GM18499 (cell line): ENCODE results near the gene BTBD9.

Experiments used
- ATAC-seq: cut with Tn5 transposase; IDR thresholded peaks from one replicate; pipeline ENCODE4 v1.9.1; 2021; ENCODE audit warnings: moderate number of reproducible peaks; ENCODE audit not compliant: insufficient read depth, unreplicated experiment

BTBD9 gene

GRCh38 chr6:38514399-38514798, 125.3 kb downstream of the BTBD9 start:
- ATAC-seq: no peak

- no peak for ATAC-seq
These were observed 127.5 kb downstream of the BTBD9 start for GRCh38 chr6:38512211-38512610.

DNA sequence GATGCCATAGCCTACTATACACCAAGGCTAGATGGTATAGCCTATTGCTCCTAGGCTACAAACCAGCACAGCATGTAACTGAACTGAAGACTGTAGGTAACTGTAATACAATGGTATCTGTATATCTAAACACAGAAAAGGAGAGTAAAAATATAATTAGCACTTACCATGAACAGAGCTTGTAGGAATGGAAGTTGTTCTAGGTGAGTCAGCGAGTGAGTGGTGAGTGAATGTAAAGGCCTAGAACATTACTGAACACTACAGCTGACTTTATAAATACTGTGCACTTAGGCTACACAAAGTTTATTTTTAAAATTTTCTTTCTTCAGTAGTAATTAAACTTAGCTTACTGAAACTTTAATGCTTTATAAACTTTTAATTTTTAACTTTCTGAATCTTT, 129.5 kb downstream of the BTBD9 start:
- ATAC-seq: no peak

GRCh38 chr6:38509713-38510112, 130.0 kb downstream of the BTBD9 start:
- ATAC-seq: no peak

- no peak for ATAC-seq
These were observed 130.8 kb downstream of the BTBD9 start for GRCh38 chr6:38508894-38509293.

DNA sequence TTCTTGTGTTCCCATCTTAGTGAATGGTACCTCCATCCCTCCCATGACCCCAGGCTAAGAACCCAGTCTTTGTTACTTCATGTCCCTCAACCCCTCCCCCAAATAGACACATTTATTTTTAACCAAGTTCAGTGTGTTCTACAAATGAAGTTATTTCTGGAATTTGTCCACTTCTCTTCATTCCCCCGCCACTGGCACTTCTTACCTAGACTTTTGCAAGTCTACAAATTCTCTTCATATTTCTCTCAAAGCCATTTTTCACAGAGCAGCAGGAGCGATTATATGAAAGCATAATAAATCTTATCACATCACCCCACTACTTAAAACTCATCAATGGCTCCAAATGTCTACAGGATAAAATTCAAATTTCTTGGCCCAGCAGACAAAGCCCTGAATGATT, 131.4 kb downstream of the BTBD9 start:
- no peak for ATAC-seq

- ATAC-seq: no peak
These were observed 132.6 kb downstream of the BTBD9 start for GRCh38 chr6:38507173-38507572.

DNA sequence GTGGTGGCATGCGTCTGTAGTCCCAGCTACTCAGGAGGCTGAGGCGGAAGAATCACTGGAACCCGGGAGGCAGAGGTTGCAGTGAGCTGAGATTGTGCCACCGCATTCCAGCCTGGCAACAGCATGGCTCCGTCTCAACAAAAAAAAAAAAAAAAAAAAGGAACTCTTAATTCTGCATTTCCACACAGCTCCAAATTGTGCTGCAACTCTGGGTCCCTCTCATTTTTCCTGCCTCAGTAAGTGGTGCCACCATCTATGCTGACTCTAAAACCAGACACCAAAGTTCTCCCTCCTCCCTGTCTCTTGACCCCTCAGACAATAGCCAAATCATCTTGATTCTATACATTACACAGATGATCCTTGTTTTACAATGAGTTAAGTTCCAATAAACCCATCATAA, 133.9 kb downstream of the BTBD9 start:
- no peak for ATAC-seq

- ATAC-seq: no peak
These were observed 134.7 kb downstream of the BTBD9 start for GRCh38 chr6:38504996-38505395.

DNA sequence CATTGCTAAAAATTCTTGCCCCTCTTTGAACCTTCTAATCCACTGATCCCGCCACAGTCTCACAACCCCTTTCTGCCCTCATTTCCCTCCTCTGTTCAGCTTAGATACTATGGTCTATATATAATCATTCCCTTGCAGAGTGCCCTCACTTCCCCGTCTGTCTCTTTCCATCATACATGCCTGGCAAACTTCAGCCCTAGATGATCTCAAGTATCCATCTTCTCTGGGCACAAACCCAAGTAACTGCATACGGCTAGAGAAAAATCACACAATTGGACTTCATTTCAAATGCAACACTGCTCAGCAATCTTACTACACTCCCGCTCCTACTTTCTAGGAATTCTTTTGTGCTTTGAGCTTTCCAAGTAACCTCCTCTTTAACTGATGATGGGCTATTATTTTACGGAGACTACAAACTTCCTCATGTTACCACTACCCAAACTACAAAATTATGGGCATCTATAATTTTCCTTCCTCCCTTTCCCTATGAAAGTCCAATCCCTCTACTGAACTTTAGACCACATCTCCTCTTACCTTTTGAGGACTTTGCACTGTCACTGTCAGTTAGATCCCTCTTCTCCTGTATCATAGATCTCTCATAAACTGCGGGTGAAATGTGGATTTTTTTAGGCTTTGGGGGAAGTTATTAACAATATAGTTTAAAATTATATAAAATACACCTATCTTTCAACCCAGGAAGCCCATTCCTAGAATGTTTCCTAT, 135.6 kb downstream of the BTBD9 start:
- ATAC-seq: no peak

- ATAC-seq: no peak
These were observed 136.5 kb downstream of the BTBD9 start for GRCh38 chr6:38503032-38503773.

DNA sequence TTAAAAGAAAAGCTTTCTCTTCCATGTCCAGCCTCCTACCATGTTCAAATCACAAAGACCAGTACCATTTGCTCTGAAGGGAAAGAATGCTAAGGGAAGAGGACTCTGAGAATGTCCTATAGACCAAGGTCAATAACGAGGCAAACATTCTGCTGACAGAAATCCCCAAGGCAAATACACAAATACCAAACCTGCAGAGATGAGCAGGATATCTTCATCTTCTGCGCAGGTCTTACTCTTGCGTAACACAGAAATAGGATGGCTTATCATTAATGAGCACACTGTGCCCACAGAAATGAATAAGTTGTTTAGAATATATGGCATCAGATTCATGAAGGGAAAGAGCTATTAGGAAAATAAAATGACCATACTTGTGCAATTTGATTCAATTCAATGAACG, 137.3 kb downstream of the BTBD9 start:
- no peak for ATAC-seq

DNA sequence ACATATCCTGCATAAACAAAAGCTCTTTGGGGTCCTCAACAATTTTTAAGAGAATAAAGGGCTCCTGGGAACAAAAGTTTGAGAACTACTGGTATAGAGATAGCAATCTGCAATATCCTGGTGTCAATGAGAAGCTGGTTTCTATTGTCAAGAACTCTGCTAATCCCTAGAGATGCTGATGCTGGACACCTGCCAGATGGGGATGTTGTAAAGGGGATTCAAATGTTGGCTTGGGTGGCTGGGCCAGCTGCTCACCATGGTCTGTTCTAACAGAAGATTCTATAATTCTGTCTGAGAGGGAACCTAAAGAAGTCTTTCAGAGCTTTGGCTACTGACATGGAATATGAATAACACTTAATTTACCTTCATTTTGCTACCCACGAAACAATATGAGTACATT, 137.8 kb downstream of the BTBD9 start:
- ATAC-seq: no peak

- ATAC-seq: no peak
These were observed 140.1 kb downstream of the BTBD9 start for GRCh38 chr6:38499529-38500096.

GRCh38 chr6:38498805-38499445, 140.8 kb downstream of the BTBD9 start:
- ATAC-seq: no peak

DNA sequence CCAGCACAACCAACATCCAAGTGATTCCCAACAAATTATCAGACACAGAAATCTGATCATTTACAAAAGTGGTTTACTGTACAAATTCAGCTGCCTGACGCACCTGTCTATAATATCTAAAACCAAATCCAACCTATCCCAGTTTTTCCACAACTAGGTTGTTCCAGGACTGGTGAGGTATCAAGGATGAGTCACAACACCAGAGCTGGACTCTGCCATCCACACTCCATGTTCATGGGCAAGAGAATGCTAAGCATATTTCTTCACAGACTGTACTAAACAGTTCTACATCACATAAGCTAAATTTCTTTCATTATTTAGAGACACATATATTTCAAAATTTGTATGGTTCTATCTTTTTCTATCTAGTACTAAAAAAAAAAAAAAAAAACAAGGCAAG, 141.6 kb downstream of the BTBD9 start:
- ATAC-seq: no peak

GRCh38 chr6:38497546-38497945, 142.2 kb downstream of the BTBD9 start:
- no peak for ATAC-seq

GRCh38 chr6:38495922-38496635, 143.7 kb downstream of the BTBD9 start:
- ATAC-seq: no peak

GRCh38 chr6:38495518-38495917, 144.2 kb downstream of the BTBD9 start:
- no peak for ATAC-seq

DNA sequence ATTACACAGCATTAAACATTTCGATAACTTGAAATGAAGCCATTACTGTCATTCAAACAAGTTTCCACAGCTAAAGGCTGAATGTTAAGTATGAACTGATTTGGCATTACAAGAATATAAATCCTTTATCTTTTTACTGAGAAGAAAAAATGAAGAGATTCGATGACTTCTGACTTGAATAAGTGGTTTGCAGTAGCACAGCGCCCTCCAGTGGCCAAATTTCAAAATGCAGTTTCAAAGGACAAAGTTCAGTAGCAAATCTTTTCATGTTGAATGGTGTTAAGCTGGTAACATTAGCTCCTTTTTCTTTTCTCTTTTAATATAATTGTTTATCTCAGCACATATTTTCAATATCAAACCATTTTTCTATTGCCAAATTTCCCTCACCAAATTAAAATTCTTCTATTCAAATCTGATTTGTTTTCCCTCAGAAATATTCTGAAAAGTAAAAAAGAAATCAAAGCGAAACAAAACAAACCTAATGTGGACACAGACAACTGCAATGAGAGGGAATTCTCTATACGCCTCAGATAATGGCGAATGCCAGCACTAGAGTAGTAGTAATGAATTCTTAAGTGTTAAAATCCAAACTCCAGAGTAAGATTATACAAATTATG, 145.7 kb downstream of the BTBD9 start:
- ATAC-seq: no peak
